ENCODE measurements around the gene GLI2.

Gene GLI2

DNA sequence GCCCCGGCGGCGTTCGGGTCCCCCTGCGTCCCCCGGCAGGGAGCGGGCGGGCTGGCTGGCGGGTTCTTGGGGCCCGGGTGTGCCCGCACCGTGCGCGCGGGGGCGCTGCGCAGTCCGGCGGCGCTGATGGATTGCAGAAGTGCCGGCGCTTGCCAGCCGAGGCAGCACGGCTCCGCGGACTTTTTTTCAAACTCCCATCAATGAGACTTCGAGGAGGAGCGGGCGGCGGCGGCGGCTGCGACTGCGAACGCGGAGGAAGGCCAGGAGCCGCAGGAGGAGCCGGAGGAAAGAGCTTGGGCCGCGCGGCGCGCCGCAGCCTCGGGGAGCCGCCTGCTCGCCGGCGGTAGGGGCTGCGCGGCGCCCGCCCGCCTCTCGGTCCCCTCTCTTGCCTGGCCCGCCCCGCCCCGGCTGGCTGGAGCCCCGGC is at the start of gene GLI2:
Gene GLI2, plus strand, starts transcription at position 123 of the 425 bp plus-strand sequence. CDS start 61,453 bp downstream, outside the sequence.
- DNase-seq, result no peak

DNA sequence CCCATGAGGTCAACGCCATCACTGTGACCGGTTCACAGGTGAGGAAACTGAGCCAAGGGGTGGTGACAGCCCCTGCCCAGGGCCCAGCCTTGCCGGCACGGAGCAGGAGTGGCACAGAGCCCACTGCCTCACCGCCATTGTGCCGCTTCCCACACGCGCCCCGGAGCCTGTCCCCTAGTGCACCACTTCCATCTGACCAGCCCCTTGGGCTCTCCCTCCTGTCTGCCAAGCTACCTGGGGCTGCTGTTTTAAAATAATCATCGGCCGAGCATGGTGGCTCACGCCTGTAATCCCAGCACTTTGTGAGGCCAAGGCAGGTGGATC is 49.7 kb upstream of the GLI2 start:
- no peak for DNase-seq

DNA sequence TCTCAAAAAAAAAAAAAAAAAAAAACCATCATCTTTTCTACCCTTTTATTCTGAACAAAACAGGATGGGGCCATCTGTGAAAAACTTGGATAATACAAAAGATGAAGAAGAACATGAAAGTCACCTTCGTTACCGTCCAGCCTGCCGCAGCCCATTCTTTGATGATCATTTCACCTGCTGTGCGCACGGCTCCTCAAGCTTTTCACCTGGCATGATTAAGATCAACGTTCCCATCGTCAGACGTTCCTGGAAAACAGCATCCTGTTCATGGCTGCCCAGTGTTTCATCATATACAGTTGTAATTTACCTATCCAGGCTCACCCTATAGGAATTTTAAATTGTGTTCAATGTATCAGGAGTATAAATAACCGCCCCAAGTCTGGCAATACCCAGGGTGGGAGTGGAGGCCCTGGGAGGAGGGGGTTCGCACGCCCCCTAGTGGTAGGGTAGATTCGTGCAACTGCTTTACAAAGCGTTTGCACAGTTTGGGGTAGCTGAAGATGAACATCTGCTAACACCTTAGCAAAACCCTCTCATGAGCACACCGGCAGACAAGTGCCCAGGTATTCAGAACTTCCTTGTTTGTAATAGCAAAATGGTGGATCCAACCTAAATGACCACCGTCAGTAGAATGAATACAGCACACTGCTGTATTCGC is 49.0 kb upstream of the GLI2 start:
- DNase-seq, result no peak

DNA sequence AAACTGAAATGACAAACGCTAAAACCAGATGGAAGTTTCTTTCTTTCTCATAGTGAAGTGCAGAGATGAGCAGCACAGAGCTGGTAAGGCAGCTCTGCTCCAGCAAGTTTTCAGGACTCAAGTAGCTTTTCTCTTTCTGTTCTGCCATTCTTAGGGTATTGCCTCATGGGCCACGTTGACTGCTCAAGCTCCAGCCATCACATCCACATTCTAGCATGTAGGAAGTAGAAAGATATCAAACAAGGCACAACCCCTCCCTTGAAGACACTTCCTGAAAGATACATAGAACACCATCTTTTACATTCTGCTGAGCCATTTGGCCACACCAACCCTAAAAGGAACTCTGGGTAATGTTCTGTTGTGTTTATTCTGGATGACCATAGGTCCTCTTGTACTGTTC is 48.5 kb upstream of the GLI2 start:
- no peak for DNase-seq

DNA sequence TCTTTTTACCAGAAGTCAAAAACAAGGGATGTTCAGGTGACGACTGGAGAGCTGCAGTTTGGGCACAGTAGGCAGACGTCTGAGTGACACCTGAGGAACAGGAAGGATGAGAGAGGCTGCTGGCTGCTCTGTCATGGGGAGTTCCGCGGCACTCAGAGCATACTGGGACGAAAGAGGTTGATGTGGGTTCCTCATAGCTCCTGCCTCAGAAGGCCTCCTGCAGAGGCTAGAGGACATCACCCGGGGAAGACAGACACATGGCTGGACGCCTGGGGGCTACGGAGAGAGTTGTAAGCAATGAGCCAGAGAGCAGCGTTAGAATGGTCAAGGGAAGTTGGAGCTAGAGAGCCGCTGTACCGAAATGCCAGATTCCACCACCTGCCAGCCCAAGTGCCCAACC is 45.1 kb upstream of the GLI2 start:
- no peak for DNase-seq

DNA sequence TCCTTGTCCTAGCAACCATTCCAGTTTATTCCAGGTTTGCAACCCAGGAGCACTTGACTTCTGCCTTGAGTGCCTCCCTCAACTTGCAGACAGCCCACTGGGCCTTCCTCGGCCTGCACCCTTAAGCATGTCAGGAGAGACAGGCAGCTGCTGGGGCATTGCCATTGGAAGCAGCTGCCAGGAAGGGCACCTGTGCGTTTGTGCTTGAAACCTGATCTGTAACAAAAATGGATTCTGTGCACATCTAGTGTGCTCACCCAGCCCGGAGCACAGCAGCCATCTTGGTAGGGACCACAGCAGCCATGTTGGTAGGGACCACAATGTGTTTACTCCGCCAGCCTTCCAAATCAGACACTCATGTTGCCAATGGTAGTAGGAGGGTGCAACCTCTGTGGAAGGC is 44.3 kb upstream of the GLI2 start:
- DNase-seq, result no peak

DNA sequence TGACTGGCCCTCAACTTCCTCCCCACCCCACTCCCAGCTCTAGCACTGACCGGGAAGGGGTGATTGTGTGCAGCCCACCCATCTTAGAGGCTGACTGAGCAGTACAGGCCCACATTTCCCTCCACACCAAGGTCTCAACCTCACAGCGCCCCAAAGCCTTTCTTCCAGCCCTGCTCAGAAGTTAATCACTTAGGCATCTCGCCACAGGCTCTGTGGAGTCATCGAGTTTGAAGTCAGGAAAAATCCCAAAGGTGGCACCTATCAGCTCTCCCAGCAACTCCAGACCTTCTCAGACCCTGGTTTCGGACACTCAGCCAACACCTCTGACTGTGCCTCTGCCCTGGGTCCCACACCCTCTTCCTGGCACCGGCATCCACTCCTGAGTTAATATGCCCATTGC is 43.0 kb upstream of the GLI2 start:
- no peak for DNase-seq

DNA sequence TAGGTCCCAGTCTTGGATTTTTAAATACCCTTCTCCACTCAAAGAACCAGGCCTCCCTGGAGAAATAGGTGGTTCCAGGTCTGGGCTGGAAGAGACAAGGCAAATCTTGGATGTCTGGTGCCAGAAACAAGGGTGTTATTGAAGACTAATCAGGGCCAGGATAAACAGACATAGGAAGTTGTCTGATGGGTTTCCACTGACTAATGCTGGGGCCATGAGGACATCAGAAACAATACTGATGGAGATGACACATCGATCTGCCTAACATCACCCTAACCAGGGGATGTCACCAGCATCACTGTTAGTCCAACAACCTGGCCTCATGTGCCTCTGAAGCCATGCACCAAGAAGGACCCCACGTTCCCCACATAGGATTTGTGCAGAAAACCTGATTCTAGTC is 42.5 kb upstream of the GLI2 start:
- DNase-seq, result no peak

DNA sequence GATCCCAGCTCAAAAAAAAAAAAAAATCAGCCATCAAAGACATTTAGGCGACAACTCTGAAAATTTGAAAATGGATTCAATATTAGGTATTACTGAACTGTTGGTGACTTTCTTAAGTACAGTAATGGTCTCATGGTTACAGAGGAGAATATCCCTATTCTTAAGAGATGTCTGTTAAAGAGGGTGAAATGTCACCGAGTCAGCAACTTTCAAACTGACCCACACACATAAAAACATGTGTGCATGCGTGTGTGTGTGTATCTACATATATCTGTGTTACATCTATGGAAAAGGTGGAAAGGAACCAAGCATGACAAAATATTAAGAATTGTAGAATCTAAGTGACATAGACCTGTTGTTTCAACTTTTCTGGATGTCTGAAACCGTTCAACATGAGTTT is 41.6 kb upstream of the GLI2 start:
- DNase-seq, result no peak

DNA sequence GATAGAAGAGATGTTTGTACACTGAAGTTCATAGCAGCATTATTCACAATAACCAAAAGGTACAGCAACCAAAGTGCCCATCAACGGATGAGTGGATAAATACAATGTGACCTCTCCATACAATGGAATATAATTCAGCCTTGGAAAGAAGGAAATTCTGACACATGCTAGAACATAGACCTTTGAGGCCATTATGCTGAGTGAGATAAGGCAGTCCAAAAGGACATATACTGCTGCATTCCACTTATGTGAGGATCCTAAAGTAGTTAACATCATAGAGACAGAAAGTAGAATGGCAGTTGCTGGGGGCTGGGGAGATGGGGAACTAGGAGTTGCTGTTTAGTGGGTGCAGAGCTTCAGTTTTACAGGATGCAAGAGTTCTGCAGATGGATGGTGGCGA is 38.2 kb upstream of the GLI2 start:
- no peak for DNase-seq

DNA sequence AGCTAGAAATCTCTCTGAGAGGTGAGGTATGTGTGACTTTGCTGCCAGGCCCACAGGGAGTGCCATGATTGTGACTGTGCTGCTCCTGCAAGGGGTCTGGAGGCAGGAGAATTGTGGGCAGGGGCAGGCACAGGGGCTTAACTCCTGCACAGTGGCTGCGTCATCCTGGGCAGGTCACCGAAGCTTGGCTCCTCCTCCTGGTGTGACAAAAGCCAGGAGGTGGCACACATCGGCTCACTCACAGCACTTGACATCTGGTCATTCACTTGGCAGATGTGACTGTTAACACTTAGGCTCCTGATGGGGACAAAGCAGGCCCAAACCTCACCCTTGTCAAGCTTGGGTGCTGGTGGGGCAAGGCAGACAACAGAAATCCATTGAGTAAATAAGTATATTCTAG is 36.4 kb upstream of the GLI2 start:
- DNase-seq, result no peak

DNA sequence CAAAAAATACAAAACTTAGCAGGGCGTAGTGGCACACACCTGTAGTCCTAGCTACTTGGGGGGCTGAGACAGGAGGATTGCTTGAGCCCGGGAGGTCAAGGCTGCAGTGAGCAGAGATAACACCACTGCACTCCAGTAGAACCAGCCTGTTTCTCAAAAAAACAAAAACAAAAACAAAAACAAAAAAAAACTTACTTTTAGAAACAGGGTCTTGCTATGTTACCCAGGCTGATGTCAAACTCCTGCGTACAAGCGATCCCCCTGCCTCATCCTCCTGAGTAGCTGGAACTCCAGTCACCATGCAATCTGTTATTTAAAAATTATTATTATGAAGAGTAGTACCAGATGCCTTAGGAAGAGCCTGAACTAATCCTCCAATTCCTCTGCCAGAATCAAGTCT is 35.0 kb upstream of the GLI2 start:
- no peak for DNase-seq

DNA sequence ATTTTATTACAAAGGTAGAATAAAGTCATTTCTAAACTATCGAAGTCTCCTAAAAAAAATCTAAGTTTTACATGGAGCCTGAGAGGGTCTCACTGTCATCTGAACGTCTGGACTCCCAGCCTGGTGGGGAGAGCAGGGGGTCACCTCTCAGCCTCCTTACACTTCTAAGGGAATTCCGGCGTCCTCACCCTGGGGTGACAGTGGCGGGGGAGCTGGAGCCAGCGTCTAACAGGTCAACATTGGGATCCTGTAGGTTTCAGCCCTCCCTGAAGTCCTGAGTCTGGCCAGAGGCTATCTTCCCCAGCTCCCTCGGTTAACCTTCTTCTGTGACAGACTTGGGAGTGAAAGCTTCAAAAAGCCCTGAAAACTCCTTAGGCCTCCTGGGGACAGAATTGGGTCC is 34.6 kb upstream of the GLI2 start:
- DNase-seq, result no peak

DNA sequence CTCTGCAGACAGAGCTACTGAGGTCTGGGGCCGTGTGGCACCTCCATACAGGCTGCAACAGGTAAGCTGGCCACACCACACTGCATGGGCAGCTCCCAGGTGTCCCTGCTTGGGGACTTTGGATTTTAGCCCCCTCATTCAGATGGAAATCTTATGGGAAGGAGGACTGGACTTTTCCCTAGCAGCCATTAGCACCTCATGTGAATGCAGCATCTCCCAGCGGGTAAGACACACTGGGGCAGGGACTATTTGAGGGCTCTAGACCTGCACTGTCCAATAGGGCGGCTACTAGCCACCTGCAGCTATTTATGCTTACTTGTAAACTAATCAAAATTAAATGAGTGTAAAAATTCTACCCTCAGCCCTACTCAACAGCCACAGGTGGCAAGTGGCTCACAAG is 34.2 kb upstream of the GLI2 start:
- no peak for DNase-seq

DNA sequence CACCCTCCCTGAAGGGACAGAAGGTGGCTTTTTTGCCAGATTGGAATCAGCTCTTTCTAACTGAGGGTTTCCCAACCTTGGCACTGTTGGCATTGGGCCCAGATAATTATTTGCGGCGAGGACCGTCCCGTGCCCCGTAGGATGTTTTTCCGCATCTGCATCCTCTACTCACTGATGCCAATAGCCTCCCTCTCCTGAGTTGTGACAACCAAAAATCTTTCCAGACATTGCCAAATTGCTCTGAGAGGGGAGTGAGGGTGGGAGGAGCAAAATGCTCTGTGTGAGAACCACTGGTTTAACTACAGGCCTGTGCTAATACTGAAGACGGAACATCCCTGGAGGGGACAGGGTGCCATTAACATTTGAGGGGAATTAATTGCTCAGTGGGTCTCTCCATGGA is 33.6 kb upstream of the GLI2 start:
- DNase-seq, result no peak

DNA sequence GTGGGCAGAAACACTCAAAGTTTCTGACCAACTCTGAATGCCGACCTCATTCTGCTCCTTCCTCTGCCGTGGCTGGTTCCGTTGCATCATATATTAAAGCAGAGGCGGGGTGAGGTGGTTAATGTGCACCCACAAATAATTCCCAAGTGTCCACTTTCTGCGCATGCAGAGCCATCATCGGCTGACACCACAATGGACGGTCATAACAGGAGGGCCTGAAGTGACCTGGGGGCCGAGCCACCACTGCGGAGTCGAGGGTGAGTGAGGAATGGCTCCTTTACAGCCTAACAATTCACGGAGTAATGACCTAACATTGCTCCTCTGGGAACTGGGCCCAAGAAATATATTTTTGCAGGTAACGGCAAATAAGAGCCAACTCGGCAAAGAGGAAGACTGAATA is 32.9 kb upstream of the GLI2 start:
- DNase-seq, result no peak

DNA sequence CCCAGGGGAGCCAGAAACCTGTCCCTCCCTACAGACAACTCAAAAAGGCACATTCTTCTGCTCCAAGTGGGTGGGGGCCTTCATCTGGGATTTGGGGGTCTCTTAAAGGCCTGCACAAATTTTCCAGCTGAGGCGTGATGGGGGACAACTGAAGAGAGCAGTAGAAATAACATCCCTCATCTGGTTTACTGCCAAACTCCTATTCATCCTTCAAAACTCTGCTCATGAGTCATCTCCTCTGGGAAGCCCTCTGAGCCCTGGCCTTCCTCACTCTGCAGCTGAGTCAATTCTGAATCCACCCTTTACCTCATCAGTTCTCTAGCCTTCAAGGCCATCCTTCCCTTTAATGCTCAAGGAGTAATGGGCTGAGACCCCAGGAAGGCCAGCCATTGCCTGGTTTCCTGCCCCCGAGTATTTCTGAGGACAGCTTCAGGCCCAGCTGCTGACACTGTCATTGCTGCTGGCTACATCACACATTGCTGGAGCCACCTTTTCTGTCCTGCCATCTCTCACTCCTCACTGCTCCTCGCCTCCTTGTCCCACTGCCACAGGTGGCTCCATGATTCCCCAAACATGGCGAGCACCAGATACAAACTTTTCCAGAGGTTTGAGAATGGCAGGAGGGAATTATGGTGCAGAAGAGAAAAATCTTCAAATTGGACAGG is 32.2 kb upstream of the GLI2 start:
- no peak for DNase-seq

DNA sequence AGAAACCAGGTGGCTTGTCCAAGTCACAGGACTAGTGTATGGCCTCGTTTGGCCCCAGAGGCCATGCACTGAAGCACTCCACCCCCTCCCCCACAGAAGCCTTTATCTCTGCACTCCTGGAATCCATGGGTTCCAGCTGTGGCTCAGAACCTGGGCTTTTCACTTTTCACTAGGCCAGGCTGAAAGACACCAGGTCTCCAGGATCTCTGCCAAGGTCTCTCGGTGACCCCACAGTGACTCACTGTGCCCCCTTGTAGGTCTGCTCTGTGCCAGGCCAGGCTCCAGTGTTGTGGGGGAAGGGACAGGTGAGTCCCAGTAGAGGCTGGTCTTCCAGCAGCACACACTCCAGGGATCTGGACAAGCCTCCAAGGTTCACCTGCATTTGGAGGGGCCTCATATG is 31.0 kb upstream of the GLI2 start:
- no peak for DNase-seq

DNA sequence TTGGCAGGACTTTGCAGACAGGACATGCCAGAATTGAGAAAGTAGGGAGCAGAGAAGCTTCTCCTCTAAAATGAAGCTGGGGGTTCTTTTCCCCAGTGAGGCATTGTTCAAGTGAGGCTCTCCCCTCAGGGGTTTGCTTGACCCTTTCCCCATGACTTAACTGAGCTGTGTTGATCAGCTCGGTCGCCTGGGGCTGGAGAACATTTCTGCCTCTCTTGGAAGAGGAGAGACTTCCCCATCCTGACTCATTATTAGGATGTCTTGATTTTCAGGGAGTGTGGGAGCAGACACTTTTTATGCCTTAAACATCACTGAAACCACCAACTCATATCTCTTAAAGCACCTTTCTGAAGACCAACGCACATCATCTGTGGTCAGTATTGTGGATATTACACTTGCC is 27.9 kb upstream of the GLI2 start:
- no peak for DNase-seq

DNA sequence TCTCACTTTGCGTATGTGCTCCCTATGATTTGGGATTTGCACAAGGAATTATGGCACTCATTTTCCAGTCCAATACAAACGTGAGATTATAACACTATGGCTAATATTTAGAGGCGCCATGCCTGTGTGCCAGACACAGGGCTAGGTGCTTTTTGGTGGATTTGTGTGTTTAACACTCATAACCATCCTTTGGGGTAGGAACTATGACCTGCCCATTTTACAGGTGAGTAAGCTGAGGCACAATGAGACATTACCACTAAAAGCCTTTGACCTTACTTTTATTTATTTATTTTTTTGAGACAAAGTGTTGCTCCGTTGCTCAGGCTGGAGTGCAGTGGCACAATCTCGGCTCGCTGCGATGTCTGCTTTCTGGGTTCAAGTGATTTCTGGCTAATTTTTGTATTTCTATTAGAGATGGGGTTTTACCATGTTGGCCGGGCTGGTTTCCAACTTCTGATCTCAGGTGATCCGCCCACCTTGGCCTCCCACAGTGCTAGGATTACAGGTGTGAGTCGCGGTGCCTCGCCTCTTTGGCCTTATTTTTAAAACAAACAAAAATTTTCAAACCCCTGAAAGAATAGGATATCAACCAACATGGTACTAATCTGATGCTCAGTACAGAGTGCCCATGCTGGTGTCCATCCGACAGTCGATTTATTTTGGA is 26.6 kb upstream of the GLI2 start:
- no peak for DNase-seq

DNA sequence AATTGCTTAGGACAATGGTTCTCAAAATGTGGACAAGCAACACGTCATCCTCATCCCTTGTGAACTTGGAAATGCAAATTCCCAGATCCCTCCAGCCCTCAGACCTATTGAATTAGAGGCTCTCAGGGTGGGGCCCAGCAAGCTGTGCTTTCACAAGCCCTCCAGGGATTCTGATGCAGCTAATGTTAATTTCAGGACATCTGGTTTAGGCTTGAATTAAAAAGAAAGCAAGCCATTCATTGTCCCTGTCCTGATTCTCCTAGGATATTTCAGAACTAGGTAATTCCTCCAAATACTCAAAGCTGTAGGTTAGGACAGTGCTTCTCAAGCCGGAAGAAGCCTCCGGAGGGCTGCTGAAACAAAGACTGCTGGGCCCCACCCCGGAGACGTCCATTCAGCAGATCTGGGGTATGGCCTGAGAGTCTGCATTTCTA is 26.0 kb upstream of the GLI2 start:
- DNase-seq, result no peak

DNA sequence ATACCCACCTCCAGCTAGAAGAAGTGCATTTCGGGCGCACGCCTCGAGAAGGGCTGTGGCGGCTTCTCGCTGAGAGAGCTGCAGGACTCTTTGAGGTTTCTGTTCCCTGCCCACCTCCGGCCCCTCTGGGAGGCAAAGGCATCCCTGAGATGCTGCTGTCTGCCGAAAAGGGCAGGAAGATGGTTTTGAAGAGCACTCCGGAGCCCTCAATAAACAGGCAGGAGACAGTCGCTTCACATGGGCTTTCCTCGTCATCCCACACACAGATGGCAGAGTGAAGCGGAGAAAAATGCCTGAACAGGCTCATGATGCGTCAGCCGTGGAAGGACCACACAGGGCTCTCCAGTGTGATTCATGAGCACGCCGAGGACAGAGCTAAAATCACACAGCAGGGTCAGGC is 25.4 kb upstream of the GLI2 start:
- DNase-seq, result no peak

DNA sequence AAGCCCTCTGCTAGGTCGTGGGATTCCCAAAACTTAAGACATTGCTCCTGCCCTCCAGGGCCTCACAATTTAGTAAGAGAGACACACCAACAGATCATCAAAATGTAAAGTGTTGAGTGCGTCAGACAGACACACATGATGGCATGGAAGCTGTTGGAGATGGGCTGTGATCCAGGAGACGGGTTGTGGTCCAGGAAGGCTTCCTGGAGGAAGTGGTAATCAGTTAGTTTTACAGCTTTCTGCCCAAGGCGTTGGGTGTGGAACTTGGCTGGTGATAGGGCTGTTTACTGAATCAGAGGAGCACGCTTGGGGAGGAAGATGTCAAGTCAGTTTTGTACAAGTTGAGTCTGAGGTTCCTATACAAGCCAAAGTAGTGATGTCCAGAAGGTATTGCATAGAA is 24.0 kb upstream of the GLI2 start:
- no peak for DNase-seq

DNA sequence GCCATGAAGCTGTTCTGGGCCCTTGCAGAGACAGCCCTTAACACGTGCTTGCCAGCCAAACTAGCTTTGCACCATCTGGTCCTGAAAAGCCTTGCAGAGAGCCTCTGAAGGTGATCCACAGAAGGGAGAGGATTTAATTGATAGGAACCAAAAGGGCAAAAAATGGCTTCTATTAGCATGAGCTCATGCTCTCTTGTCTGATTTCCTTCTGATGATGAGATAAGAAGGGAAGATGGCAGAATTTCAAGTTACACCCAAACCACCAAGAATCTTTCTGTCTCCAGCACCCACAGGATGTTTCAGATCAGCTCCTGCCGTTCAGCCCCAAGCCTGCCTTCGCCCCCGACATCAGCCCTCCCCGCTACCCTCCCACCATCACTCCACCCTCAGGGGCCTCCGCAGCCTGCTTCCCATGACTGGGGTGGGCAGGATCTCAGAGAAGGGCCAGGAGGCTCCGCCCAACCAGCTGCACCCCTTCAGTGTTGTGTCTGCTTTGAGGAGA is 23.4 kb upstream of the GLI2 start:
- no peak for DNase-seq

DNA sequence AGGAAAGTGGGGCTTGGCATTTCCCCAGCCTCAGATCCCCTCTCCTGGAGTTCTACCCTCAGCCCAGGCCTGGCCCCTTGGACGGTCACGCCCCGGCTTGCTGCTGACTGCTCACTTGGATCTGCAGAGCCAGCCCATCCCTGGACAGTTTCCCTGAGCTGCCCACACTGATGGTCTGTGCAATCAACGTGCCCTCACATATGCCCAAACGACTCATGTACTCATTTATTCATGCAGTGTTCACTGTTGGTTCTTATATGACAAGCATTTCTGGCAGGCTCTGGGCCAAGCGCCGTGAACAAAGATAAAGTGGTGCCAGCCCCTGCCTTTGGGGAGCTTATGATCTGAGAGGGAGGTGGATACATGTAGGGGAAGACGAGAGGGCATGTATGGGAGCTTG is 20.3 kb upstream of the GLI2 start:
- DNase-seq, result no peak
